Measurements from ENCODE around the gene FAF2.

The FAF2 gene

DNA sequence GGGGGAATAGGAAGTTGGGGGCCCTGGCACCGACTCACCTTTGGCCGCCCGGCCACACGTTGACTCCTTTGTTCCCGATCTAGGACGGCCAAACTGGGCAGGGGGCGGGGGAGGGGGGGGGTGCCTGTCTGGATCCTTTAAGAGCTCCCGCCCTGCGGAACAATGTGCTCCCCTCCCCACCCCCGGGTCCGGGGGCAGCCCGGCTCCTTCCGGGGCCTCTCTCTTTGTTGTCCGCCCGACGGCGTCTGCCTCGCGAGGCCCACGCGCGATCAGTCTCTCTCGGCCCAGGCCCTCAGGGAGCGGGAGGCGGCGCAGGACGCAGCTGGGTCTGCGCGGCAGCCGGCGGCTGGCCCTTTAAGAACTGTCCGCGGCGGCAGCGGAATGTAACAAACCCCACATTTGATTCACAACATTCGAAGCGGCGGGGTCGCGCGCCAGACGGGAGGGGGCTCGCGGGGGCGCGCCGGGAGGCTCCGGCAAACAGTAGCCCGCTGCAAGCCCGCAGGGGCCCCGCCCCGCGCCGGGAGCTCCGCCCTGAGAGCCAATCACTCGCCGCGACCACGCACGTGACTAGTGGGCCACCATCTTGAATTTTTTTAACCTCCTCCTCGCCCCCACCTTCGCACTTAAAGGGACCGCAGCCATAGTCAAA, 88.8 kb downstream of the FAF2 start, which contains the start of gene RNF44:
TSS of gene RNF44 (minus strand) at position 501 of the 652 bp plus-strand sequence. CDS start 4,930 bp downstream, outside the sequence.
- Histone ChIP-seq H3K79me2 (ENCODE audit: control insufficient read depth, insufficient read depth, low read length, unreplicated experiment) (peaks cover 28% of the 10 kb centered on the region), H3K4me3 (ENCODE audit: low read depth, low read length) (peak within 1 kb of the TSS; percentile 85), H3K4me1 (ENCODE audit: control insufficient read depth, insufficient read depth, low read length, unreplicated experiment) (peaks cover 39% of the 10 kb centered on the region), H3K36me3 (ENCODE audit: insufficient read depth, low read length) (no peaks in the 10 kb centered on the region), H3K27ac (ENCODE audit: low read depth, low read length) (peak within 1 kb of the TSS; percentile 82), H2AFZ (ENCODE audit: low read length, unreplicated experiment) (peak within 1 kb of the TSS; percentile 94), H3K27me3 (ENCODE audit: insufficient read depth, low read length) (no peaks in the 10 kb centered on the region)

DNA sequence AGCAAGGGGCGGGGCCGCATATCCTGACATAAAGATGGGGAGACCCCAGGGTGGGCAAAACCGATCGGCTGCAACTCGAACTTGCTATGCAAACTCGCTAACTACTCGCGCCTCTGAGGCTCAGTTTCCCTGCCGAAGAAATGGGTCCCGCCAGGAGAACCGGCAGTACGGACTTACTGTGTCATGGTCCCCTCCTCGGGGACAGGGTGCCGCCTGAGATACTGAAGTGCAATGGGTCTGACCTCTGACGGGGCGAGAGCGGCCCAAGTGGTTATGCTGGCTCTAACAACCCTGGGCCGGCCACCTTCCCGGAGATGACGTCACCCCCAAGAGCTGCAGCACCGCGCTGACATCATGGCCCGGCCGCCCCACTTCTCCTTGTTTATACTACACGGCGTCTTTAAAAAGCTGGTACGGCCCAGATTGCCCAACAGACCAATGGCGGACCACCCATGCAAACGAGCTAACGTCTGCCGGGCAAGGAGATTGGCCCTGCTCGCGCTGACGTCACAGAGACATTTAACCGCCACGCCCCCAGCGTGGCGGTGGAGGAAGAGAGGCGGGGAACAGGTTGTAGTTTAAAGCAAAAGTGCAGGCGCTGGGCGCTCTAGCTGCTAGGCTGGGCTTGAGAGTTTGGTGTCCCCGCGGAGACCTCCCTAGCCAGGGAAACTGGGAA, 89.5 kb downstream of the FAF2 start:
- peaks cover 26% of the 10 kb centered on the region for H3K79me2 ChIP-seq (ENCODE audit: control insufficient read depth, insufficient read depth, low read length, unreplicated experiment)
- peaks cover 41% of the 10 kb centered on the region for H3K4me1 ChIP-seq (ENCODE audit: control insufficient read depth, insufficient read depth, low read length, unreplicated experiment)
- no peaks in the 10 kb centered on the region for H3K27me3 ChIP-seq (ENCODE audit: insufficient read depth, low read length)
- peak overlapping the region; percentile 85 for H3K4me3 ChIP-seq (ENCODE audit: low read depth, low read length)
- H3K36me3 ChIP-seq (ENCODE audit: insufficient read depth, low read length): no peaks in the 10 kb centered on the region
- peak overlapping the region; percentile 82 for H3K27ac ChIP-seq (ENCODE audit: low read depth, low read length)
- peak overlapping the region; percentile 94 for H2AFZ ChIP-seq (ENCODE audit: low read length, unreplicated experiment)

DNA sequence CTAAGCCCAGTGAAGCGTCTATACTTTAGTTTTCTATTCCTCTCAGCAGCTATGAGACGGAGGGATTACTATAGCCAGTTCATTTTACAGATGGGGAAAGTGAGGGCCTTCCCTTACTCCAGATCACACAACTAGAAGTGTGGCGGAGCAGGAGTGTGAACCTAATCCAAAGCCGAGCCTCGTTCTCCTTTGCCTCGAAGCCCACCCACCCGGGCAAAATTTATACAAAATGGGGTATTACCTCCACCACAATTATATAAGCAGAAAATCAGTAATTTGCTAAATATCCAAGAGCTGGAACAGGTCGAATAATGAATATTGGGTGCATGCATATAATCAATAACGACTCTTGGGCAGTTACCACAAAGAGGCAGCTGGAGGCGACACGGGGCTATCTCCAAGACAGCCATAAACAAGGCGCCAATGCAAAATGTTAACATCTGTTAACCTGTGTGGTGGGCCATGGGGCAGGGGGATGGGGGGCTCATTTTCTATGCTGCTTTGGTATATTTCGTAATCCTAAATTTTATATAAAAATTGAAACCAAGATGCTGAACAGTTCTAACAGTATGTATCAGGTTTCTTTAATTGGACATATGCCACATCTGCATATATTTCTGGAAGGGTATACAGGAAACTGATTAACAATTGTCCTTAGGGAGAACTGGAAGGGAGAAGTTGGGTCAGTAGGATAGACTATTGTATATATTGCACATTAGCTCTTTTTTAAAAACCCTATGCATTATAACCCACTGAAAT, 90.2 kb downstream of the FAF2 start:
- no peaks in the 10 kb centered on the region for H3K36me3 ChIP-seq (ENCODE audit: insufficient read depth, low read length)
- peaks cover 26% of the 10 kb centered on the region for H3K79me2 ChIP-seq (ENCODE audit: control insufficient read depth, insufficient read depth, low read length, unreplicated experiment)
- H3K27me3 ChIP-seq (ENCODE audit: insufficient read depth, low read length): no peaks in the 10 kb centered on the region
- H3K4me3 ChIP-seq (ENCODE audit: low read depth, low read length): peak overlapping the region; percentile 85
- H2AFZ ChIP-seq (ENCODE audit: low read length, unreplicated experiment): peak overlapping the region; percentile 79
- H3K4me1 ChIP-seq (ENCODE audit: control insufficient read depth, insufficient read depth, low read length, unreplicated experiment): peaks cover 41% of the 10 kb centered on the region
- peak overlapping the region; percentile 32; the same call in 1 of the 2 replicates for H3K27ac ChIP-seq (ENCODE audit: low read depth, low read length)

DNA sequence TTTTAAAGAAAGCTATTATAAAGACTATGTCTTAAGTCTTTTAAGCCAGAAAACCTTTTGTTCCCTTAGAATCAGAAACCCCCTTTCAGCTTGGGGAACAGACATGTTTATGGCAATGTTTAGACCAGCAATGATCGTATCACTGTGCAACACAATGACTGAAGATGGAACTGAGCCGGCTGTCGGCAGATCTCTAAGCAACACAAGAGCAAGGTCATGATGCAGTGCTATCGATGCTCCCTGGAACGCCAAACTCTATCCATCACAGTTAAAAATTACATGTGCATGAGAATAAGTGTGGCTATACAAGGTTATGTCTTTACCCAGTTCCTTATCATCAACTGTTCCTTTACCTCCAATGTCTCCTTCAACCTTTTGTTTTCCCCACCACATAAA, 90.8 kb downstream of the FAF2 start:
- Histone ChIP-seq H2AFZ (ENCODE audit: low read length, unreplicated experiment) (no peak overlapping the region), H3K27me3 (ENCODE audit: insufficient read depth, low read length) (no peaks in the 10 kb centered on the region), H3K4me1 (ENCODE audit: control insufficient read depth, insufficient read depth, low read length, unreplicated experiment) (peaks cover 36% of the 10 kb centered on the region), H3K36me3 (ENCODE audit: insufficient read depth, low read length) (no peaks in the 10 kb centered on the region), H3K79me2 (ENCODE audit: control insufficient read depth, insufficient read depth, low read length, unreplicated experiment) (peaks cover 23% of the 10 kb centered on the region), H3K27ac (ENCODE audit: low read depth, low read length) (no peak overlapping the region), H3K4me3 (ENCODE audit: low read depth, low read length) (no peak overlapping the region)

DNA sequence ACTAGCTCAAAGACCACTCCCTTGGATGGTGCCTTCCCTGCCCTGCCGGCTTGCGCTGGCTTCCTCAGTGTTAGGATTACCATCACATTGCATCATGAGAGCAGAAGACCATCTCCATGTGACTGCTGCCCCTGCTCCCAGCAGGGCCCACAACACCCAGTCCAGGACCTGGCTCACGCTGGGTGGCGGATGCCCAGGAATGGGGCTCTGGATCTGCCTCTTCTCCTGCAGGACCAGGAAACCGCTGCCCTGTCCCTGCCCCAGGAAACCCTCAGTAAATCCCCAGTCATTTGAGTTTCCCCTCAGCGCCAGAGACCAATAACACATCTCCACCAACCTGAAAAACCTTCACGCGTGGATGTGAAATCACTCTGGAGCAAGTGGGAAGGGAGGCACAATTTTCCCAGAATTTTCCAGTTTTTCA, 92.3 kb downstream of the FAF2 start:
- Histone ChIP-seq H3K4me1 (ENCODE audit: control insufficient read depth, insufficient read depth, low read length, unreplicated experiment) (peaks cover 24% of the 10 kb centered on the region), H2AFZ (ENCODE audit: low read length, unreplicated experiment) (no peak overlapping the region), H3K36me3 (ENCODE audit: insufficient read depth, low read length) (no peaks in the 10 kb centered on the region), H3K27ac (ENCODE audit: low read depth, low read length) (no peak overlapping the region), H3K27me3 (ENCODE audit: insufficient read depth, low read length) (no peaks in the 10 kb centered on the region), H3K4me3 (ENCODE audit: low read depth, low read length) (no peak overlapping the region), H3K79me2 (ENCODE audit: control insufficient read depth, insufficient read depth, low read length, unreplicated experiment) (peaks cover 9% of the 10 kb centered on the region)

DNA sequence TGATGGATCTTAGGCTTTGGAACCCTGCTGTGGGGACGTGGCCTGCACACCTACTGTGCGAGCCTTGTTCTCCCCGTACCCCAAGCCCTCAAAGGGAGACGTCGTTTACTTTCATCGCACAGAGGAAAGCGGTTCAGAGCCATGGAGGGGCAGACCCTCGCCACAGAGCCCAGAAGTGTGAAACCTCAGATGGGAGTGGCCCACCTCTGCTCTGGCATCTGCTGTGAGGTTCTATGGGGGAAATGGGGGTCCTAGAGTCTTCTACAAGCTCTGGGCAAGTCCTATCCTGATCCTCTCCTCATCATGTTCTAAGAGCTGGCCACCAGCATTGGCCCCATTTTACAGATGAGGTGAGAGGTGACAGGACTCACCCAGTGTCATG, 92.8 kb downstream of the FAF2 start:
- Histone ChIP-seq H3K27me3 (ENCODE audit: insufficient read depth, low read length) (no peaks in the 10 kb centered on the region), H3K4me3 (ENCODE audit: low read depth, low read length) (no peak overlapping the region), H3K79me2 (ENCODE audit: control insufficient read depth, insufficient read depth, low read length, unreplicated experiment) (peaks cover 5% of the 10 kb centered on the region), H3K36me3 (ENCODE audit: insufficient read depth, low read length) (no peaks in the 10 kb centered on the region), H2AFZ (ENCODE audit: low read length, unreplicated experiment) (no peak overlapping the region), H3K4me1 (ENCODE audit: control insufficient read depth, insufficient read depth, low read length, unreplicated experiment) (peaks cover 25% of the 10 kb centered on the region), H3K27ac (ENCODE audit: low read depth, low read length) (no peak overlapping the region)

DNA sequence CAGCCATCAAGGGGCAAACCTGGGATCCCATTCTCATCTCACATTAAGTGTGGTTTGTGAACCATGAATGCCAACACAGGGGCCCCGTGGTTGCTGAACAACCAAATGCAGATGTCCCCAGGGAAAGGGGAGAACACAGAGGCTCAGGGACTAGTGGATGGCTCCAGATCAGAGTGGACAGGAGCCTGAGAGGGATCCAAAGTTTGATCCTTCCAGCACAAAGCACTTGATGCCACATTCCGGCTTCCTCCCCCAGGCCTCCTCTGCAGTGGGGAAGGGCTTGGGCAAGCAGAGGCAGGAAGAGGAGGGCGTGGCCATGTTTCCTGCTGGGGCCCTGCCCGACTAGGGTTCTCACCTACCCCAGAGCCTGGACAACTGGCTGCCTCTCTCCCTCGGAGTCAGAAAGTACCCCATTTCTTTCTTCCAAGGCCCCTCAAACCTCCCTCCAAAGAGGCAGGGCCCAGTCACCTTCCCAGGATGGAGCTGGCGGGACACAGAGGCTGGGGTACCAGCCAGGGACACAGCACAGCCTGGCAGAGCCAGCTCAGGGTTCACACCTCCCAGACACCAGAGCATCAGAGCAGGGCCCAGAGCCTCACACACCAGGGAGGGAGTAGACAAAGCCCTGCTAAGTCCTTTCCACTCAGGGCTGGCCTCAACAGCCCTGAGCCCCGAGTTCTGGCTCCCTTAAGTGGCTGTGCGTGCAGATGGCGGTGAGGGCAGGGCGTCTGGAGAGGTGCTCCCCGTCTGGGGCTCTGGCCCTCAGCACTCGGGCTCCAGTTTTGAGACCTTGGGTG, 93.4 kb downstream of the FAF2 start:
- H3K27me3 ChIP-seq (ENCODE audit: insufficient read depth, low read length): no peaks in the 10 kb centered on the region
- no peaks in the 10 kb centered on the region for H3K79me2 ChIP-seq (ENCODE audit: control insufficient read depth, insufficient read depth, low read length, unreplicated experiment)
- H3K4me1 ChIP-seq (ENCODE audit: control insufficient read depth, insufficient read depth, low read length, unreplicated experiment): peaks cover 25% of the 10 kb centered on the region
- H3K36me3 ChIP-seq (ENCODE audit: insufficient read depth, low read length): no peaks in the 10 kb centered on the region
- no peak overlapping the region; the same call in 1 of the 2 replicates for H3K4me3 ChIP-seq (ENCODE audit: low read depth, low read length)
- H2AFZ ChIP-seq (ENCODE audit: low read length, unreplicated experiment): no peak overlapping the region
- no peak overlapping the region for H3K27ac ChIP-seq (ENCODE audit: low read depth, low read length)

DNA sequence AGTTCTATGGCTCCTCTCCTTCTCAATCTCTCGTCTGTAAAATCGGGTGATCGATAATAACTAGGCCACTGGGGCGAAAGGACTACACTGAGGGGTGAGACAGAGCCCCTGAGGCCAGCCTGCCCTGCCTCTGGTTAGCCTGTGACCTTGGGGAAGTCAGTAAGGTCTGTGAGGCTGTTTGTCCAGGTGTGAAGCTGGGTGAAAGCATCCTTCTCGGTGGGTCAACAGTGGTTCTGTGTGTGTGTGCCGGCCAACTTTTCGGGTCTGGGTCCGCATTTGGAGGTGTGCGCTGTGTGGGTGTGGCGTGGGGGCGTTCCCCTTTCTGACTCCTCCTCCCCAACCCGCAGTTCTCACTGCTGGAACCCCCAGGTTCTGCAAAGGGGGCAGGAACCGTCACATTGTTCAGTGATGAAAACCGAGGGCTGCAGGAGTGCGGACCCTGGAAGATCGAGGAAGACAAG, 94.0 kb downstream of the FAF2 start:
- H3K27me3 ChIP-seq (ENCODE audit: insufficient read depth, low read length): no peaks in the 10 kb centered on the region
- no peak overlapping the region for H2AFZ ChIP-seq (ENCODE audit: low read length, unreplicated experiment)
- H3K4me1 ChIP-seq (ENCODE audit: control insufficient read depth, insufficient read depth, low read length, unreplicated experiment): peaks cover 25% of the 10 kb centered on the region
- H3K79me2 ChIP-seq (ENCODE audit: control insufficient read depth, insufficient read depth, low read length, unreplicated experiment): no peaks in the 10 kb centered on the region
- no peak overlapping the region for H3K27ac ChIP-seq (ENCODE audit: low read depth, low read length)
- H3K36me3 ChIP-seq (ENCODE audit: insufficient read depth, low read length): no peaks in the 10 kb centered on the region
- H3K4me3 ChIP-seq (ENCODE audit: low read depth, low read length): peak overlapping the region; percentile 85

DNA sequence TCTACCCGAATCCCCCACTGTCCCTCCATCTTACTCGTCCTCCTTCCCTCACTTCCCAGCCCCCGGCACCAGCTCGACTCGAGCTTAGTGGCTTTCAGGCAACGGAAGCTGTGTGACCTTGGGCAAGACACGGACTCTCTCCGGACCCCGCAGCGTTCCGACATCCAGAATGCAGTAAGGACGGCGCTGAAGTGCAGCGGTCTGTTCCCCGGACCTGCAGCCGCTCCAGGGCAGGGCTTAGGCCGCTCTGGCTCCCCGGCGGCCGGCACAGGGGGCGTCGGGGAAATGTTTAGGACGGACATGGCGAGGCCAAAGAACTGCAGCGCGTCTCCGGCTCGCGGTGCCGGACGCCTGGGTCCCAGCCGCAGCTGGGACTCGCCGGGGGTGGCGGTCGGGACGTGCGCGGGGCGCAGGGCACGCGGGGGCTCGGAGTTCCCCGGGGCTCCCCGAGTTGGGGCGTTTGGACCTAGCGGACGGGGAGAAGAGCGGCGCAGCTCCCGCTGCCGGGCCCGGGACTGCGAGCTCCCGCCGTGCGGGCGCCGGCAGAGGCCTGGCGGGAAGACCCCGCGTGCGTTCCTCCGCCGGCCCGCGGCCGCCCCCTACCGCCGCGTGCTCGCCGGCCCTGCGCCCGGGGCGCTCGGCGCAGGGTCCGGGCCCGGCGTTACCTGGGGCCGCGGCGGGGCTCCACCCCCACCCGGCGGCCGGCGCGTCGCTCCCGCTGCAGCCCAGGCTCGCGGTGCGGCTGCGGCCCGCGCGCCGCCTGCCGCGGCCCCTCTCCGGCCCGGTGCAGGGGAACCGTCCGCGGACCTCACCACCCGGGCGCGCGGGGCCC, 94.6 kb downstream of the FAF2 start:
- Histone ChIP-seq H3K36me3 (ENCODE audit: insufficient read depth, low read length) (no peaks in the 10 kb centered on the region), H2AFZ (ENCODE audit: low read length, unreplicated experiment) (peak overlapping the region; percentile 88), H3K4me3 (ENCODE audit: low read depth, low read length) (peak overlapping the region; percentile 85), H3K27ac (ENCODE audit: low read depth, low read length) (no peak overlapping the region), H3K79me2 (ENCODE audit: control insufficient read depth, insufficient read depth, low read length, unreplicated experiment) (no peaks in the 10 kb centered on the region), H3K4me1 (ENCODE audit: control insufficient read depth, insufficient read depth, low read length, unreplicated experiment) (peaks cover 28% of the 10 kb centered on the region), H3K27me3 (ENCODE audit: insufficient read depth, low read length) (no peaks in the 10 kb centered on the region)
